Activated CD8-positive, alpha-beta T cell treated with anti-CD3 and anti-CD28 coated beads for 36 hours (primary cell): ENCODE data around the gene PSKH1. TPM values are rescaled to one million over a fixed set of nuclear protein-coding genes. Genes with fewer than 3 reads are reported as not detected.

Experiments used
- ATAC-seq: fragments of 200-7000 bp; cut with Tn5 transposase; one replicate; pipeline ENCODE4 v1.10.0; 2021; ENCODE audit warnings: mild to moderate bottlenecking, moderate library complexity
- CTCF ChIA-PET: fragments of 350-600 bp; sonication (Branson Sonifier 250); formaldehyde crosslinking; loops from one replicate; lab custom pipeline; 2021; ENCODE audit warnings: antibody characterized with exemption; lab: Charles Lee
- POLR2A ChIA-PET: fragments of 350-600 bp; sonication (Branson Sonifier 250); formaldehyde crosslinking; loops from one replicate; lab custom pipeline; 2021; ENCODE audit warnings: antibody characterized with exemption; lab: Charles Lee
- DNase-seq: peaks from one replicate; pipeline ENCODE4 v3.0.0-alpha.2; 2020
- H3K27ac Mint-ChIP-seq: one replicate; pipeline ENCODE4 v1.8.0; 2021; ENCODE audit warnings: mild to moderate bottlenecking, mixed read lengths
- H3K27me3 Mint-ChIP-seq: one replicate; pipeline ENCODE4 v1.8.0; 2021; ENCODE audit warnings: mixed read lengths
- H3K36me3 Mint-ChIP-seq: one replicate; pipeline ENCODE4 v1.8.0; 2021; ENCODE audit warnings: low read depth, mixed read lengths
- H3K4me1 Mint-ChIP-seq: one replicate; pipeline ENCODE4 v1.8.0; 2021; ENCODE audit warnings: low read depth, mixed read lengths
- H3K4me3 Mint-ChIP-seq: one replicate; pipeline ENCODE4 v1.8.0; 2021; ENCODE audit warnings: mild to moderate bottlenecking, moderate library complexity, mixed read lengths
- H3K9me3 Mint-ChIP-seq: one replicate; pipeline ENCODE4 v1.8.0; 2021; ENCODE audit warnings: mixed read lengths
- CTCF ChIP-seq: fragments of 200-600 bp; IDR thresholded peaks from one replicate; pipeline ENCODE4 v1.8.0; 2022; ENCODE audit warnings: antibody characterized with exemption, mild to moderate bottlenecking
- intact Hi-C: fragments of 100-400 bp; cut with micrococcal nuclease; formaldehyde crosslinking; loops from one replicate; pipeline ENCODE4 v1.10.0; 2022
- total RNA-seq, 2 experiments: library from RNA; stranded (reverse); gene quantifications; one replicate each; pipeline ENCODE4 v1.2.3, GENCODE V29; 2021

The PSKH1 gene
- total RNA-seq, 2 experiments from 2014 or later = 8.4 to 8.5 TPM

GRCh38 chr16:67853670-67854069 lies 39.4 kb upstream of the PSKH1 start:
- TF ChIP-seq CTCF = no peak
- H3K27ac Mint-ChIP-seq = no peak overlapping the region

GRCh38 chr16:67855789-67856188 lies 37.3 kb upstream of the PSKH1 start:
- intact Hi-C loops = no loop called here
- ChIA-PET POLR2A (interaction anchor here (1.6 kb wide), 1 partner anchor 10 kb away, joined by 3 read pairs; no protein-coding TSS in a partner anchor), CTCF (interaction anchor here (0.8 to 1.8 kb wide), 3 partner anchors 10 to 335 kb away, joined by 3 to 5 read pairs (median 3); partner anchors contain the start of gene NRN1L)
- no peak for DNase-seq
- no peak overlapping the region for H3K27ac Mint-ChIP-seq
- no peaks in the 10 kb centered on the region for H3K9me3 Mint-ChIP-seq
- peaks cover 10% of the 10 kb centered on the region for H3K36me3 Mint-ChIP-seq
- no peak overlapping the region for H3K4me3 Mint-ChIP-seq
- no peak for ATAC-seq
- no peak for TF ChIP-seq CTCF
- H3K27me3 Mint-ChIP-seq = no peaks in the 10 kb centered on the region
- H3K4me1 Mint-ChIP-seq = peaks cover 23% of the 10 kb centered on the region

More at GRCh38 chr16:67853670-67854069, 39.4 kb upstream of the PSKH1 start:
- H3K4me1 Mint-ChIP-seq = peaks cover 30% of the 10 kb centered on the region
- ChIA-PET CTCF (interaction anchor here (1.1 to 1.5 kb wide), 2 partner anchors 9 to 37 kb away, joined by 3 to 4 read pairs; no protein-coding TSS in a partner anchor), POLR2A (no interaction called here)
- no peak overlapping the region for H3K4me3 Mint-ChIP-seq
- H3K9me3 Mint-ChIP-seq = no peaks in the 10 kb centered on the region
- no peak for DNase-seq
- ATAC-seq = no peak
- peaks cover 13% of the 10 kb centered on the region for H3K36me3 Mint-ChIP-seq
- intact Hi-C loops = no loop called here
- no peaks in the 10 kb centered on the region for H3K27me3 Mint-ChIP-seq

- Mint-ChIP-seq H3K27ac (peak overlapping the region; percentile 36), H3K27me3 (no peaks in the 10 kb centered on the region), H3K9me3 (no peaks in the 10 kb centered on the region), H3K4me1 (peaks cover 23% of the 10 kb centered on the region), H3K4me3 (no peak overlapping the region), H3K36me3 (peaks cover 10% of the 10 kb centered on the region)
- ChIA-PET CTCF (interaction anchor here (1.0 to 1.3 kb wide), 2 partner anchors 27 to 85 kb away, joined by 3 to 4 read pairs; no protein-coding TSS in a partner anchor), POLR2A (interaction anchor here (0.6 to 1.3 kb wide), 3 partner anchors 9 to 161 kb away, joined by 3 to 4 read pairs (median 4); partner anchors contain the start of gene CENPT)
- no peak for TF ChIP-seq CTCF
- ATAC-seq (no peak), DNase-seq (no peak)
- intact Hi-C loops = no loop called here
These were observed 36.0 kb upstream of the PSKH1 start for GRCh38 chr16:67856927-67857546.

- peak overlapping the region; percentile 14 for H3K27ac Mint-ChIP-seq
- H3K4me1 Mint-ChIP-seq = peaks cover 23% of the 10 kb centered on the region
- ATAC-seq (peak; percentile 90), DNase-seq (peak; percentile 38)
- TF ChIP-seq CTCF = no peak
- no peaks in the 10 kb centered on the region for H3K9me3 Mint-ChIP-seq
- CTCF ChIA-PET = interaction anchor here (0.9 to 1.3 kb wide), 3 partner anchors 26 to 85 kb away, joined by 3 to 4 read pairs (median 4); no protein-coding TSS in a partner anchor
- H3K4me3 Mint-ChIP-seq = no peak overlapping the region
- intact Hi-C loops = no loop called here
- peaks cover 13% of the 10 kb centered on the region for H3K36me3 Mint-ChIP-seq
- H3K27me3 Mint-ChIP-seq = no peaks in the 10 kb centered on the region
- POLR2A ChIA-PET = interaction anchor here (0.6 to 1.3 kb wide), 3 partner anchors 9 to 161 kb away, joined by 3 to 4 read pairs (median 4); partner anchors contain the start of gene CENPT
These were observed 35.4 kb upstream of the PSKH1 start for GRCh38 chr16:67857547-67858233.
